DLD1 (cell line): ENCODE data around the gene TEX10.
"Not testable (repeated sequence)": the region's sequence is repeated elsewhere in the genome, so short reads cannot be mapped to it uniquely, and the experiment has no call there.

Experiments used
- in situ Hi-C: cut with HindIII; loops from 2 replicates; pipeline ENCODE4 v1.10.0; 2017; ENCODE audit warnings: low sequenced_read_pairs

TEX10 gene

DNA sequence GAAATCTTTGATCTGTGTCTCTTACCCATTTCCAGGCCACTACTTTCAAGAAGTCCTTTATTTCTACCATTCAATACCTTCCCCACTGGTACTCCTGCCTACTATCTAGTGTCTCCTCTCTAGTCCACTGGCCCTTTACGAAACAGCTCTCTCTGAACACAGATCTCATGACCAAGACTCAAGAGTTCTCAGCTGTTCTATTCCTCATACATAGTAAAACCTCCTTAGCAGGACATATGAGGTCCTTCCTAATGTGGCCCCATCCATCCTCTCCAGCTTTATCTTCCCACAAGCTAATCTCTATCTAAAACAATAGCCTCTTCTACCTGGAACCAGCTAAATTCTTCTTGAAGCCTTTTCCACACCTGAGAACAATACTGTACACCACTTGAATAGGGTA, 2.6 kb downstream of the TEX10 start:
- in situ Hi-C loops, result no loop called here

DNA sequence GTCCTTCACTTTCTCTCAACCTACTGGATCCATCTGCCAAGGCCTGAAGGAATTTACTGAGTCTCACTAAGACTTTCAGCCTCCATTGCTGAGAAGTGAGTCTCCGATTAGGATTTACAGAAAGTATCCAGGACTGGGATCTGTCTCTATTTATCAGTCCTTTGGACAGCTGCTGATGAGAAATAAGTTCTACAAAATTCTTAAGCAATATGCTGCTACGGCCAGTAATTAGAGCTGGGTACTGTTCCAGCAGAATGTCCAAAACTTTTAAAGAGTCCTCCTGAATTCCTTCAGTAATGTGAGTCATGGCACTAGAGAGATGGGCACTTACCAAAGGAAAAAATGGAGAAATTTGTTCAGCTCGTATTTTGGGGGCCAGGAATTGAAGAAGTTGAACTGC, 5.9 kb downstream of the TEX10 start:
- in situ Hi-C loops, result no loop called here

DNA sequence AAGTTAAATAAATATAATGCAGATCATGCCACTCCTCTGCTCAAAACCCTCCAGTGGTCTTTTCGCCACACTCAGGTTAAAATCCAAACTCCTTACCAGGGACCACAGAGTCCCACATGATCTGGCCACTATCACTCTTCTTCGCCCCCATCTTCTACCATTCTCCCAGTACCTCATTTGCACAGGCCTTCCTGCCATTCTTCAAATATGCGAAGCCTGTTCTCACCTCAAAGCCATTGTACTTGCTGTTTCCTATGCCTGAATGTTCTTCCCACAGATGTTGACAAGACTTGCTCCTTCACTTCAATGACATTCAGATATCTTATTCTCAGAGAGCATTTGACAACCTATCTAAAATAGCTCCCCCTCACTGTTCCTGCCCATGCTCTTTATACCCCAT, 10.9 kb downstream of the TEX10 start:
- in situ Hi-C loops, result no loop called here

DNA sequence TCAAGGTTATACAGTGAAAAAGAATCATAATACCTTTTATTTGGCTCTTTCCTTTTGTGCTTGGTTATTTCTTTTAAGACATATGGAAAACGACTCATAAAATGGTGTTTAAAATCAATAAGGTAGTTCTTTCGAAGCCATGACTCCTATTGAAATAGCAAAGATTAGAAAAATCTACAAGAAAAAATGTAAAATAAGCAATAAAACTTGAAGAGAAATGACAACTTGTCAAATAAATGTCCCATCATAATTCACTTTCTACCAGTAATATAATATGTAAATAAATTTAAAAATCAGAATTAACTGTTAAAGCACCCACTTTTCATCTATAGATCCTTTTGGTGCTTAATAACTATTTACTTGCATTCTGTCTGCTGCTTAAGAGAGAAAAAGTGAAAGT, 12.5 kb downstream of the TEX10 start:
- in situ Hi-C loops, result no loop called here

DNA sequence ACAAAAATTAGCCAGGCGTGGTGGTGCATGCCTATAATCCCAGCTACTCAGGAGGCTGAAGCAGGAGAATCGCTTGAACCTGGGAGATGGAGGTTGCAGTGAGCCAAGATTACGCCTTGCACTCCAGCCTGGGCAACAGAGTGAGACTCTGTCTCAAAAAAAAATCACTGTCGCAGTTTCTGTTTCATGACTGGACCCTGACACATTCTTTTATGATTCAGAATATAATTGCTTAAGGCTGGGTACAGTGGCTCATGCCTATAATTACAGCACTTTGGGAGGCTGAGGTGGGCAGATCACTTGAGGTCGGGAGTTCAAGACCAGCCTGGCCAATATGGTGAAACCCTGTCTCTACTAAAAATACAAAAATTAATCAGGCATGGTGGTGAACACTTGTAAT, 14.0 kb downstream of the TEX10 start:
- in situ Hi-C loops, result not testable (repeated sequence)

DNA sequence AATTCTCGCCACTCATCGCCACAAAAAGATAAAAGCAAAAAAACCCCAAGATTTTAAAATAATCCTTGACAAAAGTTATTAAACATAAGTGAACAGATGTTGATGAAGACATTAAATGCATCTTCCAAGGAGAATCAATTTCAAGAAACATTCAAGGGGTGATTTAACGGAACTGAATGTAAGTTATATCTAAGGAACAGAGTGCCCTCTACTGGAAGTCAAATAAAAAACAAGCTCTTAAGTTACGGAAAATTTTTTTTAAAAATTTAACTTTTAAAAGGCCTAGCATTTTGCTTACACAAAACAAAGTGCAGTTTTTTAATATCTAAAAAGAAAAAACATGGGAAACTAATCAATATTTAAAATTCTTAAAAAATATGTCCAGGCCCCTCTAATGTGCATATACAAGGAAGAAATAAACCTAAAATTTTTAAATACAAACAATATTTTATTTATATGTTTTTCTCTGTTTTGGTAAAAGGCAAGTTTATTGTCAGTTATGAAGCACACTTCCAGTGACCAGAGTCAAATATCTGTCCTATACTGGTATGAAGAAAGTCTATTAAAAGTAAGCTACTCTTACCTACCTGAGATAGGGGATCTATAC, 28.0 kb downstream of the TEX10 start:
- in situ Hi-C loops, result no loop called here

DNA sequence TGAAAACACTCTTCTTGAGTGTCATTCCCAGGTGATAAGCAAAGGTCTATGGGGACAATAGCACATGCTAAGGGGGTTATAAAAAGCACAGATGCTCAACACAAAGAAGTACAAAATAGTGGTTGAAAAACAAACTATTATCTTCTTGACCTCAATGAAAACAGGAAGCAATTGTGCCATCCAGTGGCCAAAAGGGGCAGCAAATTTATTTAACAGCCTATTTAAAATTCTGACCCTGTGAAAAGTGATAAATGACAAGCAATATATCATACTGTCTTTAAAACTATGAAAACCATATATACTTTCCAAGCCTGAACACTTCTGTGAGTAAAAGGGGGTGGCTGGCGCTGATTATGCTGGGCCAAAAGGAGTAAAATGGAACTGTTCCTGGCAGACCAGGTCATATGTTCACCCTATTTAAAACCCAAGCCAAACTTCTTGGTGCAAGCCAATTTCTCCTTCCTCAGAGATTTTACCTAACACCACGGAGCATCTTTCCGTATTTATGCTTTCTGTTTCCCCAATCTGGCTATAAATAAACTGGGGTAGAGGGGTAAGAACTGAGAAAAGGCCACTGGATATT, 29.7 kb downstream of the TEX10 start:
- in situ Hi-C loops, result no loop called here

DNA sequence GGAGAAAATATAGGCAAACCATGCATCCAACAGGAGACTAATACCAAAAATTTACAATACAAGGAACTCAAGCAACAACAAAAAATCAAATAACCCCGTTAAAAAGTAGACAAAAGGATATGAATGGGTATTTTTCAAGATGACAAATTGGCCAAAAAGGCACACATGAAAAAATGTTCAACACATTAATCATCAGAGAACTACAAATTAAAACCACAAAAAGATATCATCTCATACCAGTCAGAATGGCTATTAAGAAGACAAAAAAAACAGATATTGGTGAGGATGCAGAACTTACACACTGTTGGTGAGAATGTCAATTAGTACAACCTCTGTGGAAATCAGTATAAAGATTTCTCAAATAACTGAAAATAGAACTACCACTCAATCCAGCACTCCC, 35.0 kb downstream of the TEX10 start:
- in situ Hi-C loops, result no loop called here

DNA sequence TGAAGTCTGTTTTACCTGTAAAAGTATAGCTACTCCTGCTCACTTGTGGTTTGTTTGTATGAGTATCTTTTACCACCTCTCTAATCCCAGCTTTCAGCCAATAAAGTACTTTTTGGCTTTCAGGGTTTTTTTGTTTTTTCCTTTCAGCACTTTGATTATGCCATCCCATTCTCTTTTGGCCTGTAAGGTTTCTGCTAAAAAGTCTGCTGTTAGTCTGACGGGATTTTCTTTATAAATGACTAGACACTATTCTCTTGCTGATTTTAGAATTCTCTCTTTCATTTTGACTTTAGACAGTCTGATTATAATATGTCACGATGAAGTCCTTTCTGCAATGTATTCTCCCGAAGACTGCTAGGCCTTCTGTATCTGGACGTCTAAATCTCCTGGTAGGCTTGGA, 37.2 kb downstream of the TEX10 start:
- in situ Hi-C loops, result no loop called here

DNA sequence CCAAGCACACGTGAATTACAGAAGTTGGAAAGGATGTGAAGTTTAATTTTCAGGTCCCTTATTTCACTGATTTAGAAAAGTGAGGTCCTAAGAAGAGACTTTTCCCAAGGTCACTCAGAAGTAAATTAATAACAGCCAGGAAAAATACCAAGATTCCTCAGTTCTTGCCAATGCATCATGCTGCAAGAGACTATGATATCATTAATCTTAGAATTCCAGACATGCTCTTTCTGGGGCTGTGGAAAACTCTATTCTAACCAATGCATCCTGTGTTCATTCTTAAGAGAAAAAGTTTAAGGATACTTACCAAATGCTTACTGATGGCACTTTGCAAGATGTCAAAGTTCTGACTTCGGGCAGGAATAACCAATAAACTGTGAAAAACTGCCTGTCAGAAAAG, 42.8 kb downstream of the TEX10 start:
- in situ Hi-C loops, result no loop called here

DNA sequence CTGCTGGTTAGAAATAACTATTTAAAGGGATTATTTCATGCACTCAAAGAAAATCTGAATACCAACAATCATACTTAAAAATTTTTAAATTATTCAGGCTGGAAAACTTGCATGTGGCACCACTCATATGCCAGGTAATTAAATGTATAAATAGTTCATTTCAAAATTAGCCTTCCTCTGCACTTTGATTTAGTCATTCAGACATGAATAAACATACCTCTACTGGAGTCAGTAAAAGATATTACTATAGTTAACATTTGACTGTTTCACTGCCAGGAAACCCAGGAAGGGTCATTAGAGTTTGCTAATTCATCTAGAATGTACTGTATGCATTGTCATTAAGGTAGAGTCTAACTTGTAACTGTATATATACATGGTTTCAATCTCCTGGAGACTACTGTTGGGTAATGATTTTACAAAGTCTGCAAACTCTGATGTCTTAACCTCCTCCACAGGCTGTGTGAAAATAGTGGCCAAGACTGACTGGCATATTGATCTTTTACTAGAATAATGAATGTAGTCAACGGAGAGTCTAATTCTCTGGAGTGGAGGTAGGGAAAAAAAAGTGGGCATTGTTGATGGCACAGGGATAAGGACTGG, 43.7 kb downstream of the TEX10 start:
- in situ Hi-C loops, result no loop called here

DNA sequence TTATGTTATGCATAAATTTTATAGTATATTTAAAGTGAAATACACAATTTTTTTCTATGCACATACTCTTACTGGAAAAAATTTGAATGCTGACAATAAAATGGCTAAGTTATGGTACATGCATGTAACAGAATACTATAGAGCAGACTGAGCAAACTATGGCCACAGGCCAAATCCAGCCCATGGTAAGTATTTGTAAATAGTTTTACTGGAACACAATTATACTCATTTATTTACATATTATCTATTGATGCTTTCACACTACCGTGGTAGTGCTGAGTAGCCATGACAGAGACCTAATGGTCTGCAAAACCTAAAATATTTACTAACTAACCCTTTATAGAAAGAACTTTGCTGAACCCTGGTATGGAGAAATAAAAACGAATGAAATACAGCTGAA, 45.7 kb downstream of the TEX10 start:
- in situ Hi-C loops, result no loop called here

DNA sequence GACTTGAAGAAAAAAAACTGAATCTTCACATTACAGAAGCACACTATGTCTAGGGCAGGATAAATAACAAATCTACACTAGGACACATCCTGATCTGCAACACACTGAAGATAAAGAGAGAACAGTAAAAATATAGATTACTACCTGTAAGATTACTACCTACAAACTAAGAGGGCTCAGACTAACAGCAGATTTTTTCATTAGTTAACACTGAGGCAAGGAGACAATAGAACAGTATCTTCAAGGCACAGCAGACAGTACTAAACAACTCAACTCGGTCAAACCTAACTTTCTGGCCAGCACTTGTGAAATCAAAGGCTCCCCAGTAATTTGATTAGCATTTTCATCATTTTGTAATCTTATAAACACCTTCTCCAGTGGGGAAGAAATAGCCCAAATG, 46.5 kb downstream of the TEX10 start:
- in situ Hi-C loops, result no loop called here

DNA sequence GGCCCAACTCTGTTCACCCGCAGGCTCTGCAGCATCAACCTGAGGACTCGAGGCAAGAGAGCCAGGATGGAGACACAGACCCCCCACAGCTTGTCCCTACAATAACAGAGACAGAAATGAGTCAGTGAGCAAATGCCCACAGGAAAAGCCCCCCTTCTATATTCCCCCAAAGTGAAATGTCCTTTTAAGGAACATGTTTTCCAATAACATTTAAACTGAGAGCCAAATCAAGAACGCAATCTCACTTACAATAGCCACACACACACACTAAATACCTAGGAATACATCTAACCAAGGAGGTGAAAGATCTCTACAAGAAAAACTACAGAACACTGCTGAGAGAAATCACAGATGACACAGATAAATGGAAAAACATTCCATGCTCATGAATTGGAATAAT, 49.0 kb downstream of the TEX10 start:
- in situ Hi-C loops, result no loop called here

DNA sequence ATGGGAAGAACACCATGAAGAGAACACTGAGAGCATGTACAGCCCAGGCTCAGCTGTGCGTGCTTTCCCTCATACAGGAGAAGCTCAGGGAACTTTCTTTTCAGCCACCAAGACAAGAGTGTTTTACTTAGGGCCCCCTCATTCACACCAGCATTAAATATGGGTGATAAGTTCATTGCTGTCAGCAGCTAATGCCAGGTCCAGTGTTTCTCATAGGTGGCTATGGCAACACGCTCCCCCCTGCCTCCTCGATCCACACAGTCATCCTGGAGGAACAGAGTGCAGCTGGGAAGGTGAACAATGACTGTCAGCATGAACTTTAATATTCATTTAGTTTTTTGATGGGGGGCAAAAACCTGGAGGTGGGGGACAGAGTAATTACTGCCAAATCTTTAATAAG, 54.4 kb downstream of the TEX10 start:
- in situ Hi-C loops, result no loop called here

DNA sequence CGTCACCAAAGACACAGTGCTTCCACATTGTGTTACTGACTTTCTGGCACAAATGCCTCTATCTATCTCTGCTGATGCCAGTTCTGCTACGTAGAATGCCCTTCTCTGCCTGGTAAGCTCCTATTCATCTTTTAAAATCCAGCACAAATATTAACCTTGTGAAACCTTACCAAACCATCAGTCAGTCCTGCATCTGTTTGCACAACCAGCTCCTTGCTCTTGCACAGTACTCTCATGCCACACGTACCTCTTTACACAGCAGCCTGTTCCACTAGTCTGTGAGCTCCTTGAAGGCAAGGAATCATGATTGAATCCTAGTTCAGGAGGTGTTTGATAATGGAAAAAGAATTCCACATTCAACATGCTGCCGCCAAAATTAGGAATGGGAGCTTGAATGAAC, 56.3 kb downstream of the TEX10 start:
- in situ Hi-C loops, result no loop called here

DNA sequence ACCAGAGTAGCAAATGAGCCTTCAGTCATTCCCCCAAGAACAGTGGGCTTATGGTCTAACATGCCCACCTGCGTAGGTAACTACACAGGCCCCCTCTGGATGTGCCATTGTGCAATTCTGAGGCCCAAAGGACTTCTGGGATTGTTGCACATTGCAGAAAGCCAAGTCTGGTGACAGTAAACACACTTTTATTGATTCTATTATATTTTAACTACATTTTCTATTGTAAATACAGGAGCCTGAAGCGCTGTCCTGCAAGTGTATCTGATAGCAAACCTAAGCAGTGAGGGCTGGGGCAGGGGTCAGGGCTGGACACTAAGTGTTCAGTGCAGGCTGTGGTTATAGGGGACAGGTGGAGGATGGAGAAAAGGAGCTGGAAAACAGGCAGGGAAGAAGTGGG, 57.5 kb downstream of the TEX10 start:
- in situ Hi-C loops, result no loop called here

DNA sequence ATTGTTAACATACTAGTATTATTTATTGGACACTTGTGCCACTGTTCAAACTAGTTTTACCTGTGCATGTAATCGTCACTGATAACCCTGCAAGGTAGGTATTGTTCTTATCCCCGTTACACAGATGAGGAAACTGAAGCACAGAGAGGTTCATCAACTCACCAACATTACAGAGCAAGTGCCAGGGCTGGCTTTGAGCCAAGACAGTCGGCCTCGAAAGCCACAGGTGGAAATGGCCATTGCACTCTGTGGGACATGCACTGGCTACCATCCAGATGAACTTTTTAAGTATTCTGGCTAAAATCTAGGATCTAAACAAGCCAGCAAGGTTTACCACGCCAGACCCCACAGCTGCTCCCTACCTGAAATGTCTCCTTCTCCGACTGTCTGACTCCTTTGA, 57.9 kb downstream of the TEX10 start:
- in situ Hi-C loops, result no loop called here

DNA sequence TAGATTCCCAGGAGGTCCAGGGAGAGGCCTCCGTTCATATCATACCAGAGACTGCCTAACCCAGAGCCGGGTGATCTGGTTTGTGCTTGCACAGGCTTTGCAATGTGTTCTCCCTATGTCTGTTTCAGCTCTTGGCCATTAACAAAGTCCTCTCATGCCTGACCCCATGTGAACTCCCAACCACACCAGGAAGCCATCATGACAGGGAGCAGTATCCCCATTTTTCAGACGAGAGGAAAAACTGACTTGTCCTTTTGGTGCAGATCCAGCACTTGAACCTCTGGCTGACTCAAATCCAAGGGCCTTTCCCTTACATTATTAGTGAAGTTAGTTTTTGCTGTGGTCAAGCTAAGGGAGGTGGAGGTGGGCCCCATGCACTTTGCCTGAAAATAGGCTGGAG, 58.4 kb downstream of the TEX10 start:
- in situ Hi-C loops, result no loop called here

DNA sequence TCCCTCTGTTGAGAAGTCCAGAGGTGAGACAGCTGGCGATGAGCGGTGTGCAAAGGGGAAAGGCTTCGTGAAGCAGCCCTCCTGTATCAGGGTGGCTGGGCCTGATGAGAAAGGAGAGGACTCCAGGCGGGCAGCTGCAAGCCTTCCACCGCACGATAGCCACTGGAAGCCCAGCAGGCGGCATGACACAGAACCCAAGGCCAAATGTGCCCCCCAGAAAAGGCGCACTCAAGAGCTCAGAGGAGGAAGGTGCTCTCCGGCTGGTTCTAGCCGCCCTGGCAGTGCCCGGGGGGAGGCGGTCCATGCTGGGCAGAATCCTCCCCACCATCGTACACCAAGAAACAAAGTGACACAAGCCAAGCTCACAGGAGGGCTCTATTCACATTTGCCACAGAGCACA, 60.3 kb downstream of the TEX10 start:
- in situ Hi-C loops, result no loop called here

DNA sequence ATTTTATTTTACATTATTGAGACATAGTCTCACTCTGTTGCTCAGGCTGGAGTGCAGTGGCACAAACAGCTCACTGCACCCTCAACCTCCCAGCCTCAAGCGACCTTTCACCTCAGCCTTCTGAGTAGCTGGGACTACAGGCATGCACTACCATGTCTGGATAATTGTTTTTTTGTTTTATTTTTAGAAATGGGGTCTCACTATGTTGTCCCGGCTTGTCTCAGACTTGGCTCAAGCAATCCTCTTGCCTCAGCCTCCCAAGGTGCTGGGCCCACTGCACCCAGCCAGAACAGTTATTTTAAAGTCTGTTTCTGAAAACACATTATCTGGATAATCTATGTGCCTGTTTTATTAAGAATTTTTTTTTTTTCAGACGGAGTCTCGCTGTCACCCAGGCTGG, 62.0 kb downstream of the TEX10 start:
- in situ Hi-C loops, result no loop called here

DNA sequence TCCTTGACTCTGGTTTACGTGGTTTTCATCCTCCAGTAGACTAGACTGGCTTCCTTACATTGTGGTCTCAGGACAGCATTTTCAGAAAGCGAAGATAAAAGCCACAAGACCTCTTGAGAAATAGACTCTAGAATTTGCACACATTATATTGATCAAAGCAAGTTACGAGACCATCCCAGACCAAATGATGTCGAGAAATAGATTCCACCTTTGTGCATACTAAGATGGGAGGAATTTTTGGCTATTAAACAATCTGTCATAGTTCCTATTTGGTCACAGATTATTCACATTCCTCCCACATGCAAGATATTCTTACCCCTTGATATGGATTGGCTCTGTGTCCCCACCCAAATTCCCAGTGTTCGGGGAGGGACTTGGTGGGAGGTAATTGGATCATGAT, 65.6 kb downstream of the TEX10 start:
- in situ Hi-C loops, result no loop called here

DNA sequence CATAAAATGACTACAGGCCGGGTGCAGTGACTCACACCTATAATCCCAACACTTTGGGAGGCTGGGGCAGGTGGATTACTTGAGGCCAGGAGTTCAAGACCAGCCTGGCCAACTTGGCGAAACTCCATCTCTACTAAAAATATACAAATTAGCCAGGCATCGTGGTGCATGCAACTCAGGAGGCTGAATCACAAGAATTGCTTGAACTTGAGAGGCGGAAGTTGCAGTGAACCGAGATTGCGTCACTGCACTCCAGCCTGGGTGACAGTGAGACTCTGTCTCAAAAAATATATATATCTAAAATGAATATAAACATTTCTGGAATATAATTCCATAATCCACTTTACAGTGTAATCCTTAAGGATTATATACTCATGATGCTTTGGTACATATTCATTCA, 66.5 kb downstream of the TEX10 start:
- in situ Hi-C loops, result no loop called here
